Uterus (tissue), 2 donors: ENCODE data around the gene TMEM80.

Source experiments
- POLR2A ChIP-seq, 2 donors: fragments of 450-650 bp; IDR thresholded peaks; one replicate each; pipeline ENCODE4 v1.6.1; 2016; ENCODE audit warnings: antibody characterized with exemption in 2 of 2, mild to moderate bottlenecking in 1 of 2, moderate library complexity in 1 of 2
- TF ChIP-seq, protein P1 (sequence below), 4 experiments: fragments of 200-600 bp in 2 of 4; fragments of 450-650 bp in 2 of 4; sonication (generic) in 2 of 4; IDR thresholded peaks; one replicate each; pipeline ENCODE4 v1.5.1; 2016 to 2019; ENCODE audit warnings: antibody characterized with exemption in 4 of 4, mild to moderate bottlenecking in 2 of 4, moderate library complexity in 1 of 4

DNA sequence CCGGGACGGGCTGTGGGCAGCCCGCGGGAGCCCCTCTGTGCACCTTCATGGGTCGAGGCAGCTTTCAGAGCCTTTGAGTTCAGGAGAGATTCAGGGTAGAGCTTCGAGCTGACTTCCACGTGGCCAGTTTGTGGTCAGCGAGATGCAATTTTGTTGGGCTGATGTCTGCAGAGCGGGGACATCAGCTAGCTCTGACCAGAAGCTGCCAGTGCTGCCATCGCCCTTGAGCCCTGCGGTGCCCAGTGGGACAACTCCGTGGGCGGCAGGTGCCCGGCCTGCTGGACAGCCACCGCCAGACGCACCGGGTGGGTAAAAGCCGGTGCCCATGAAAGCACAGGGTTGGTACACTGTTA, 52.4 kb downstream of the TMEM80 start:
- TF ChIP-seq POLR2A (IDR thresholded peaks at IDR 0.05), result no peak
- TF ChIP-seq, protein P1, sequence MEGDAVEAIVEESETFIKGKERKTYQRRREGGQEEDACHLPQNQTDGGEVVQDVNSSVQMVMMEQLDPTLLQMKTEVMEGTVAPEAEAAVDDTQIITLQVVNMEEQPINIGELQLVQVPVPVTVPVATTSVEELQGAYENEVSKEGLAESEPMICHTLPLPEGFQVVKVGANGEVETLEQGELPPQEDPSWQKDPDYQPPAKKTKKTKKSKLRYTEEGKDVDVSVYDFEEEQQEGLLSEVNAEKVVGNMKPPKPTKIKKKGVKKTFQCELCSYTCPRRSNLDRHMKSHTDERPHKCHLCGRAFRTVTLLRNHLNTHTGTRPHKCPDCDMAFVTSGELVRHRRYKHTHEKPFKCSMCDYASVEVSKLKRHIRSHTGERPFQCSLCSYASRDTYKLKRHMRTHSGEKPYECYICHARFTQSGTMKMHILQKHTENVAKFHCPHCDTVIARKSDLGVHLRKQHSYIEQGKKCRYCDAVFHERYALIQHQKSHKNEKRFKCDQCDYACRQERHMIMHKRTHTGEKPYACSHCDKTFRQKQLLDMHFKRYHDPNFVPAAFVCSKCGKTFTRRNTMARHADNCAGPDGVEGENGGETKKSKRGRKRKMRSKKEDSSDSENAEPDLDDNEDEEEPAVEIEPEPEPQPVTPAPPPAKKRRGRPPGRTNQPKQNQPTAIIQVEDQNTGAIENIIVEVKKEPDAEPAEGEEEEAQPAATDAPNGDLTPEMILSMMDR (IDR thresholded peaks at IDR 0.05), result no peak
